Mammary epithelial cell (primary cell): ENCODE results near the gene GPR68.

Experiments used
- CTCF ChIP-seq, 2 donors: IDR thresholded peaks in 1 of 2; conservative IDR thresholded peaks in 1 of 2; 2 replicates each; pipeline ENCODE4 v1.5.1; 2011 to 2012; ENCODE audit warnings: inconsistent platforms in 2 of 2, low read length in 2 of 2, mild to moderate bottlenecking in 2 of 2, control low read depth in 1 of 2, low read depth in 1 of 2; ENCODE audit not compliant: insufficient read depth in 1 of 2; ENCODE audit errors: extremely low read depth in 1 of 2
- EZH2 ChIP-seq: IDR thresholded peaks from 2 replicates; pipeline ENCODE4 v1.6.1; 2012; ENCODE audit warnings: low read length, inconsistent platforms, borderline replicate concordance

GRCh38 chr14:91231446-91231845, 13.1 kb downstream of the GPR68 start:
- no peak for TF ChIP-seq CTCF (conservative IDR thresholded peaks at IDR 0.05 in 1 of 2, IDR thresholded peaks at IDR 0.05 in 1 of 2; ENCODE audit: extremely low read depth in 1 of 2, insufficient read depth in 1 of 2, low read depth in 1 of 2, low read length in 2 of 2)
- no peak for TF ChIP-seq EZH2
